ENCODE data around the gene CRB1.

Gene CRB1

DNA sequence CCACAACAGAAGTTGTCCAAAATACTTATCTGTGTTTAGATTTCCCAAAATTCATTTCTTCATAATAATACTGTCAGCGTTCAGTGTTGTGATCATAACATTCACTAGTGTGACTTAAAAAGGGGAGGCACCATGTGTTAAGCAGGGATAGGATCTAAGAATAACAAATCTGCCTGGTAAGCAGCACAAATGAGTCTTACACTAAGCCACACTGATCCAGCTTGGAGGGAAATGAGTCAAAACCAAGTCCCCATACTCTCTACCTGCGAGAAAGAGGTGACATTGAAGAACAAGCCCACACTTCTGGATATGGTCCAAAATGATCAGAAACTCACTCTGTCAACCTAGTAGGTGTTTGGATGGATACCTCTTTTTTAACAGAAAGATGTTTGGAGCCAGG lies 145.5 kb downstream of the CRB1 start:
- TF ChIP-seq, protein P1, sequence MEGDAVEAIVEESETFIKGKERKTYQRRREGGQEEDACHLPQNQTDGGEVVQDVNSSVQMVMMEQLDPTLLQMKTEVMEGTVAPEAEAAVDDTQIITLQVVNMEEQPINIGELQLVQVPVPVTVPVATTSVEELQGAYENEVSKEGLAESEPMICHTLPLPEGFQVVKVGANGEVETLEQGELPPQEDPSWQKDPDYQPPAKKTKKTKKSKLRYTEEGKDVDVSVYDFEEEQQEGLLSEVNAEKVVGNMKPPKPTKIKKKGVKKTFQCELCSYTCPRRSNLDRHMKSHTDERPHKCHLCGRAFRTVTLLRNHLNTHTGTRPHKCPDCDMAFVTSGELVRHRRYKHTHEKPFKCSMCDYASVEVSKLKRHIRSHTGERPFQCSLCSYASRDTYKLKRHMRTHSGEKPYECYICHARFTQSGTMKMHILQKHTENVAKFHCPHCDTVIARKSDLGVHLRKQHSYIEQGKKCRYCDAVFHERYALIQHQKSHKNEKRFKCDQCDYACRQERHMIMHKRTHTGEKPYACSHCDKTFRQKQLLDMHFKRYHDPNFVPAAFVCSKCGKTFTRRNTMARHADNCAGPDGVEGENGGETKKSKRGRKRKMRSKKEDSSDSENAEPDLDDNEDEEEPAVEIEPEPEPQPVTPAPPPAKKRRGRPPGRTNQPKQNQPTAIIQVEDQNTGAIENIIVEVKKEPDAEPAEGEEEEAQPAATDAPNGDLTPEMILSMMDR (IDR thresholded peaks at IDR 0.05; ENCODE audit: control insufficient read depth, insufficient read depth, low read depth, low read length, missing control alignments): no peak
- H3K4me3 ChIP-seq (ENCODE audit: control insufficient read depth, low read depth, low read length): no peak overlapping the region
- no peak for DNase-seq (ENCODE audit: low read depth)

DNA sequence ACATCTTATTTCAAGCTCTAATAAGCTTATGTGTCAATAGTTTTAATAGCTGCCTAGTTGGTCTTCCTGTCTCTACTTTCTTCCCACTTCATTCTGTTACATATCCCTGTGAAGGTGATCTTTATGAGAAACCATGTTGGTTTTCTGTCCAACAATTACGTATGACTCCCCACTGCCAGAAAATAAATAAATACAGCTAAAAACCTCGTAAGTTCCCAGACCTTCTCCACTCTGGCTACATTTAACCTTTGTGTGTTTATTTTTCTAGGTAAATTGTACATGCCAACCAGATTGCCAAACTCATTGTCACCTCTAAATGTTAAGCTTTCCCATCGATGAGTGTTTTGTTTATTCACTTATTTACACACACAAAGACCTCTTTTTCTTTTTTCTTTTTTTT lies 147.2 kb downstream of the CRB1 start:
- no peak overlapping the region for H3K4me3 ChIP-seq (ENCODE audit: control insufficient read depth, low read depth, low read length)
- TF ChIP-seq, protein P1 (IDR thresholded peaks at IDR 0.05; ENCODE audit: control insufficient read depth, insufficient read depth, low read depth, low read length, missing control alignments): no peak
- no peak for DNase-seq (ENCODE audit: low read depth)

DNA sequence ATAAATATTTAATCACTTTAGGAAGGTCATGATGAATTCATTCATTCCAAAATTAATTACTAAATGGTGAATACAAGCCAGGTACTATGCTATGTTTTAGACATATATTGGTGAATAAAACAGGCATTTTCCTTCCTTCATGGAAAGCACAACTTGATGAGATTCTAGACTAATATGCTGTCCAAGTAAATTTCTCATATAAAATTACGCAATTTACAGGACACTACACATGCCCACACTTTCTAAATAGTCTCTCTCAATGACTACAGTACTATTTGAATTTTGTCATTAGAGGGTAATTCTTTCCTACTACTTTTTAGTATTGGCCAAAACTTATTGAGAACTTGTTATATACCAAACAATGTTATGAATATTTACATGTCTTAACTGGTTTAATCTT lies 150.6 kb downstream of the CRB1 start:
- no peak overlapping the region for H3K4me3 ChIP-seq (ENCODE audit: control insufficient read depth, low read depth, low read length)

DNA sequence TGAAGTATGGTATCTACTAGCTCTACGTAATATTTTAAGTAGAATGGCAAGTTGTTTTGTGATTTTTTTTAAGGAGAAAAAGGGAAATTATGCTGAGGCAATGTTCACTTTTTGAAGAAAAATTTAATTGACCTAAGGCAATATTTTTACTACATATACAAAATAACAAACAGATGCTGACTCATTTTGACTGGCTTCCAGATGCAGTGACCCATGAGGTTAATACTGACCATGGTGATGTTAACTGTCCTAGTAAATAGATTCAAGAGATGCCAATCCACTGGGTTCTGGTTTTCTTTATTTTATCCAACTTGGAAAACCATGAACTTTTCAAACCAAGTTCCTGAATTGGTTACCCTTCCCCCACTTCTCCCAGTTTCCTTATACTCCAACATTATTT lies 154.9 kb downstream of the CRB1 start:
- no peak overlapping the region for H3K4me3 ChIP-seq (ENCODE audit: control insufficient read depth, low read depth, low read length)
- DNase-seq (ENCODE audit: low read depth): peak; percentile 42
- TF ChIP-seq, protein P1 (IDR thresholded peaks at IDR 0.05; ENCODE audit: control insufficient read depth, insufficient read depth, low read depth, low read length, missing control alignments): no peak

More for the DNA sequence above, 150.6 kb downstream of the CRB1 start:
- TF ChIP-seq, protein P1 (IDR thresholded peaks at IDR 0.05; ENCODE audit: control insufficient read depth, insufficient read depth, low read depth, low read length, missing control alignments): no peak
- DNase-seq (ENCODE audit: low read depth): no peak

DNA sequence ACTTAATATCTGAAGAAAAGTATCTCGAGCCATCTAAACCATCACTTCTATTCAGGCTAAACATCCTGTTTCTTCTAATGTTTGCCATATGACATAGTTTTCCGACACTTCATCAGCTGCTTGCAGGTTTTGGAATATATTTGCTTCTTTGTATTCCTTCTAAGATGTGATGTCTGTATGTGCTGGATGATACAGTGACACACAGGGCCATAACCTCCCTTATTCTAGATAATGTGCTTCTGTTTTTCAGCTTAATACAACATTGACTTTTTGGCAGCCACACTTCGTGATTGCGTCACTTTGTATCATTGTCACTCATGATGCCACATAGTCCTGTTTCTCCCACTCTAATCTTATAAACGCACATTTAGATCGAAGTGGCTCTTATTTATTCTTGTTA lies 156.3 kb downstream of the CRB1 start:
- H3K4me3 ChIP-seq (ENCODE audit: control insufficient read depth, low read depth, low read length): no peak overlapping the region
- TF ChIP-seq, protein P1 (IDR thresholded peaks at IDR 0.05; ENCODE audit: control insufficient read depth, insufficient read depth, low read depth, low read length, missing control alignments): no peak
- DNase-seq (ENCODE audit: low read depth): no peak

DNA sequence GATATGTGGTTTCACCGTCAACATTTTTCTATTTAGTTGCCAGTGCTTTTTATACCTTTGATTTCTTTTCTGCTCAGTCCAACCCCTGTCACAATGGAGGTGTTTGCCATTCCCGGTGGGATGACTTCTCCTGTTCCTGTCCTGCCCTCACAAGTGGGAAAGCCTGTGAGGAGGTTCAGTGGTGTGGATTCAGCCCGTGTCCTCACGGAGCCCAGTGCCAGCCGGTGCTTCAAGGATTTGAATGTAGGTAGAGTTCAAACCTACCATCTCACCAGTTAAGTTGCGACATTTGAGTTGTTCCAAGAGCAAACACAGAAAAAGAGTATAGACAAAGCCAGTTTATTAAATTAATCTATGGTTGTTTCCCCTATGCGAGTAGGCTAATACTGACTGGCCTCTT lies 161.3 kb downstream of the CRB1 start:
- TF ChIP-seq, protein P1 (IDR thresholded peaks at IDR 0.05; ENCODE audit: control insufficient read depth, insufficient read depth, low read depth, low read length, missing control alignments): no peak
- DNase-seq (ENCODE audit: low read depth): no peak
- H3K4me3 ChIP-seq (ENCODE audit: control insufficient read depth, low read depth, low read length): no peak overlapping the region

DNA sequence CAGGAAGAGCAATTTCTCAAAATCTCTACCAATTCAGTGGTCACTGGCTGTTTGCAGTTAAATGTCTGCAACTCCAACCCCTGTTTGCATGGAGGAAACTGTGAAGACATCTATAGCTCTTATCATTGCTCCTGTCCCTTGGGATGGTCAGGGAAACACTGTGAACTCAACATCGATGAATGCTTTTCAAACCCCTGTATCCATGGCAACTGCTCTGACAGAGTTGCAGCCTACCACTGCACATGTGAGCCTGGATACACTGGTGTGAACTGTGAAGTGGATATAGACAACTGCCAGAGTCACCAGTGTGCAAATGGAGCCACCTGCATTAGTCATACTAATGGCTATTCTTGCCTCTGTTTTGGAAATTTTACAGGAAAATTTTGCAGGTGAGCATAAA lies 167.2 kb downstream of the CRB1 start:
- DNase-seq (ENCODE audit: low read depth): no peak
- TF ChIP-seq, protein P1 (IDR thresholded peaks at IDR 0.05; ENCODE audit: control insufficient read depth, insufficient read depth, low read depth, low read length, missing control alignments): no peak
- no peak overlapping the region for H3K4me3 ChIP-seq (ENCODE audit: control insufficient read depth, low read depth, low read length)
